Immature natural killer cell (primary cell): ENCODE results near the gene C5orf63. TPM values are rescaled to one million over a fixed set of nuclear protein-coding genes. Genes with fewer than 3 reads are reported as not detected.
"Not testable (repeated sequence)": the region's sequence is repeated elsewhere in the genome, so short reads cannot be mapped to it uniquely, and the experiment has no call there.

Experiments used
- DNase-seq, 3 donors: peaks; one replicate each; pipeline ENCODE4 v3.0.0; 2022; ENCODE audit warnings: mixed read lengths in 1 of 3
- H3K27ac Mint-ChIP-seq, 6 donors: one replicate each; pipeline ENCODE4 v1.8.0; 2020; ENCODE audit warnings: mixed read lengths in 6 of 6, mild to moderate bottlenecking in 5 of 6, inconsistent platforms in 4 of 6, moderate library complexity in 3 of 6
- H3K27me3 Mint-ChIP-seq, 3 donors: one replicate each; pipeline ENCODE4 v1.8.0; 2020 to 2021; ENCODE audit warnings: low read depth in 3 of 3, mild to moderate bottlenecking in 3 of 3, mixed read lengths in 3 of 3, moderate library complexity in 3 of 3, inconsistent platforms in 1 of 3
- H3K36me3 Mint-ChIP-seq, 3 donors: one replicate each; pipeline ENCODE4 v1.8.0; 2020; ENCODE audit warnings: mixed read lengths in 3 of 3, inconsistent platforms in 2 of 3, mild to moderate bottlenecking in 2 of 3
- H3K4me1 Mint-ChIP-seq, 2 donors: one replicate each; pipeline ENCODE4 v1.8.0; 2020; ENCODE audit warnings: inconsistent platforms in 2 of 2, mild to moderate bottlenecking in 2 of 2, mixed read lengths in 2 of 2, moderate library complexity in 1 of 2
- H3K4me3 Mint-ChIP-seq, 5 donors: one replicate each; pipeline ENCODE4 v1.8.0; 2020; ENCODE audit warnings: mild to moderate bottlenecking in 5 of 5, mixed read lengths in 5 of 5, inconsistent platforms in 3 of 5, moderate library complexity in 3 of 5
- H3K9me3 Mint-ChIP-seq, 6 donors: one replicate each; pipeline ENCODE4 v1.8.0; 2020; ENCODE audit warnings: mild to moderate bottlenecking in 6 of 6, mixed read lengths in 6 of 6, inconsistent platforms in 4 of 6, moderate library complexity in 3 of 6
- polyA plus RNA-seq, 3 donors: library from polyadenylated mRNA; unstranded; fragments of 300-500 nt; fragmentation: Illumina TruSeq; gene quantifications; one replicate each; pipeline ENCODE4 v1.2.3, GENCODE V29; 2021

The C5orf63 gene
- polyA plus RNA-seq, 3 donors from 2014 or later: 9.0 to 12.5 (median 9.3) TPM

DNA sequence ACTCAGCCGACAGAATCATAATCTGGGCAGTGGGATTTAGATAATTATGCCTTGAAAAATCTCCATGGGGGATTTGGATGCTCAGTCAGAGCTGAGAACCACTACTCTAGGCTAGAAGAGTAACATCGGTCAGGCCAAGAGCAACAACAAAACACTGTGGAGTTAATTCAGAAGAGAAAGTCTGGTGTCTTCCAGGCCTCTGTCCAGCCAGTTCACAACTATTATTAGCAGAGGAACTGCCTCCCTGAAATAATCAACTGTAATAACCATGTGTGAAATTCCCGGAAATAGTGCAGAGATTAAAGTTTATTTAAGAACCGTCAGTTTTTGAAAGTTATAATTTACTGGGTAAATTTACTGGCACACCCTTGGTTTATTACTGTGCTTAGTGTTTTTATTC lies 34.8 kb downstream of the C5orf63 start:
- no peak overlapping the region for H3K4me3 Mint-ChIP-seq
- no peaks in the 10 kb centered on the region for H3K9me3 Mint-ChIP-seq

DNA sequence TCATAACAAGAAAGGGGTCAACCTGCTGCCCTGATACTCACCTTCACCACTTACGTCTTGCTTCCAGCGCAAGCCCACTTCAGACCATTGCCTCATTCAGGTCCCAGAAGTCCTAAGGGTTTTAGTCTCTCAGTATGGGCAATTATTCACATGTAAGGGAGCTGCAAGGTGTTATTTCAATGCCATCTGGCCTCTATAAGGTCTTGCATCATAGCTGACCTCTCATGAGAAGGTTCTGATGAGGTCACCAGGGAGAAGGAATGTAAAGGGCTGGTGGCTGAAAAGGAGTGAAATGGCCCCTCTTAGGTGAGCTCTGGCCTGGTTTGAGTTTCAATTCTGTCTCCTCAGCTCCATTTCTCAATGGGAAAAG lies 41.5 kb downstream of the C5orf63 start:
- Mint-ChIP-seq H3K4me3 (peak overlapping the region; percentile 87 to 92 (median 90)), H3K4me1 (peaks cover 20 to 23% of the 10 kb centered on the region in 2 donors), H3K9me3 (peaks cover 0 to 4% (median 0%) of the 10 kb centered on the region in 6 donors), H3K27ac (peak overlapping the region in 5 of 6 donors; percentile 70 to 90 (median 82)), H3K27me3 (peaks cover 2 to 22% (median 22%) of the 10 kb centered on the region in 3 donors), H3K36me3 (peaks cover 0 to 3% (median 0%) of the 10 kb centered on the region in 3 donors)
- no peak for DNase-seq

More for the DNA sequence above, 34.8 kb downstream of the C5orf63 start:
- no peak for DNase-seq
- Mint-ChIP-seq H3K27me3 (peaks cover 0 to 6% (median 0%) of the 10 kb centered on the region in 3 donors), H3K27ac (no peak overlapping the region), H3K36me3 (peaks cover 3 to 19% (median 8%) of the 10 kb centered on the region in 3 donors), H3K4me1 (no peaks in the 10 kb centered on the region)

DNA sequence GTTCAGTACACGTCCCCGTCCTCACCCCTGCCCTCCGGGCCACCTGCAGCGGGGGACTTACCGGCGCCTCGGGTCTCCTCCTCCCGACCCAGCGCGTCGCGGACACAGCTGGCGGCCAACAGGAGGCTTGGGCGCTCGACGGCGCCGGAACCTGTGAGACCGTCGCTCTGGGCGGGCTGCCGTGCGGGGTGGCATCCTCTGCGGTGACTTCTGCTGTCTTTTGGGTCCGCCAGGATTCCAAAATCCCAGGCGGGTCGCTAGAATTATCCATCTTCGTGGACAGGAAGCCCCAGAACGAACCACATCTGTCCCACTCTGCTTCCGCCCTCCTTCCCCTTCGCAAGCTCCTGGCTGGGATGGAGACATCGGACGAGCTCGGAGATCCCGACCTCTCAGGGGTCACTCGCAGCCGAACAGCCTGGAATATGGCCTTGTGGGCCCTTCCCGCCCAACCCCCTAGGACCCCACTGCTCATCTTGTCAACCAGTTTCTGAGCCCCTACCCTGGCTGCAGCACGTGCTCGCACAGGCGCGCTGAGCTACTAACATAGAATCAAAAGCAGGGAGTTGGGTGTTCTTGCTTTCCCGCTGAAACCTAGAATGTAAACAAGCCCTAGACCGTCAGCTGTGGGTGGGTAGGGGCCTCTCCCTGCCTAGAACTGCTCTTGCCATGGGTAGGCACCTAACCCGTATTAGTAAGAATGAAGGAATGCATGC lies 42.0 kb downstream of the C5orf63 start:
- peak overlapping the region; percentile 12 to 90 (median 82) for H3K27ac Mint-ChIP-seq

DNA sequence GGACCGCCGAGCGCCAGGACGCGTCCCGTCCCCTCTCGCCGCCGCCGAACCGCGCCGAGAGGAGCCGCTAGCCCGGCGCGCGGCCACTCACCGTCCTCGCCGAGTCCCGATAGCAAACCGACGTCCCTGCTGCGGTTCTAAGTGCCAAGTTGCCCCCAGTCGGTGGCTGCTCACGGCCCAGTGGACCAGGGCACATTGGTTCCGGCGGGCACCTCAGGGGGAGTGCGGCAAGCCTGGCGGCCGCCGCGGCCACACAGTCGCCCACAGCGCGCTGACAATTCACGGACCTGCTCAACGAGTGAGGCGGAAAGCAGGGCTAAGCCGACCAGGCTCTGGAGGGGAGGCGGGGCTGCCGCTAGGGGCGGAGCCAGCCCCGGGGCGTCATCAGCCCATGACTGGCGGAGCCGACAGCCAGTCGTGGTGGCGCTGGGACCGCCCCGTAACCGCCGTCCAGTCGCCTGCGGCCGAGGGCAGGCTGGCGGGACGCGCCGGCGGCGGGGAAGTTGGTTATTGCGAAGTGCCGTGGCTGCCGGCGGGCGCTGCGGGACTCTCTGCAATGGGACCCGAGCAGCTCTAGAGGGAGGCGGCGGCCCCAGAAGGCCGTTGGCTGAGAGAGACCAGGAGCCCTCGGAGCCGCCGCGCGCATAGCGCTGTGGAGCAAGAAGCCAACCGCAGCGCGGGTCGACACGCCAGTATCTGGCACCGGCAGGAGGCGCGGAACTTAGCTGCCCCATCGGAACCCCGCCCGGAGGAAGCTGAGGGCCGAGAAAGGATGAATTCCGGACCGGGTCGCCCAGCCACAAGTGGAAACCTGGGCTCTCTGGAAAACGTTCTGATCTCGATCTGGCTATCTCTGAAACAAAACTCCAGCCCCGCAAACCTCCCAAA lies 42.8 kb downstream of the C5orf63 start, which contains the start of gene MARCHF3:
Gene MARCHF3 (minus strand): TSS at position 300 of the 888 bp plus-strand sequence. CDS start 112,387 bp downstream, outside the sequence.
- Mint-ChIP-seq H3K27me3 (peaks cover 2 to 22% (median 22%) of the 10 kb centered on the region in 3 donors), H3K4me1 (peaks cover 20 to 23% of the 10 kb centered on the region in 2 donors), H3K4me3 (peak within 1 kb of the TSS; percentile 87 to 92 (median 90)), H3K36me3 (no peaks in the 10 kb centered on the region), H3K9me3 (peaks cover 0 to 4% (median 0%) of the 10 kb centered on the region in 6 donors), H3K27ac (peak within 1 kb of the TSS; percentile 29 to 90 (median 82))
- DNase-seq: peak; percentile 96 to 97 (median 97)

More for the DNA sequence above, 42.0 kb downstream of the C5orf63 start:
- Mint-ChIP-seq H3K4me3 (peak overlapping the region; percentile 87 to 92 (median 90)), H3K4me1 (peaks cover 20 to 23% of the 10 kb centered on the region in 2 donors), H3K36me3 (peaks cover 0 to 3% (median 0%) of the 10 kb centered on the region in 3 donors), H3K9me3 (peaks cover 0 to 4% (median 0%) of the 10 kb centered on the region in 6 donors), H3K27me3 (peaks cover 2 to 22% (median 22%) of the 10 kb centered on the region in 3 donors)
- no peak for DNase-seq

DNA sequence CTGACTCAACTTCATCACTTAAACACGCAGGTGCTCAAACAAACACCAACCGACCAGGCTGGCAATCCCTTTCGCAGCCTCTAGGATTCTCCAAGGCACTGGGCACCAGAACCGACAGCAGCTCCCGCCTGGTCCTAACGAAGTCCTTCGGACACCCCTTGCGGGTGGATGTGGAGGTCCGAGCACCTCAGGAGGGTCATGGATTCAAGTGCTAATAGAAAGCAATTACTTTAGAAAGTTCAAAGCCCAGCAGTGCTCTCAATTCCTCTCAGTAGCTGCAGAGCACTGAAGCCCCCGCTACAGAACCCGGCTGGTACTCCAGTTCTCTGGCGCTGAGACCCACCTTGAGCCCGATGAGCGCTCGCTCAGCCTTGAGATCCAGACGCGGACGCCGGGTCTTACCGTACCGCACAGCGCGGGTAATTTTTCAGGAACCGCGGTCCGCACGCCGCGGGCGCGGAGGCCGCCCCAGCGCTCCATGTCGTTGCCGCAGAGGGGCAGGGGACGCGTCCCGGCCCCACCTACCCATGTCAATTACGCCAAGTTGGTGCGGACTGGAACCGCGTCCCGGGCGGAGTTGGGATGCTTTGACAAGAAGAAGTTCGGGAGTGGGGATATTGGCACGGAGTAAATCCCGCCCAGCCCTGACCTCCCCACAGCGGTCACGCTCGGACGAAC lies 43.6 kb downstream of the C5orf63 start:
- Mint-ChIP-seq H3K4me3 (peak overlapping the region; percentile 87 to 92 (median 90)), H3K27ac (peak overlapping the region in 5 of 6 donors; percentile 6 to 82 (median 80)), H3K36me3 (no peaks in the 10 kb centered on the region), H3K27me3 (peaks cover 2 to 22% (median 22%) of the 10 kb centered on the region in 3 donors), H3K4me1 (peaks cover 20 to 23% of the 10 kb centered on the region in 2 donors), H3K9me3 (peaks cover 0 to 4% (median 0%) of the 10 kb centered on the region in 6 donors)
- peak; percentile 33 to 37 (median 36) for DNase-seq

DNA sequence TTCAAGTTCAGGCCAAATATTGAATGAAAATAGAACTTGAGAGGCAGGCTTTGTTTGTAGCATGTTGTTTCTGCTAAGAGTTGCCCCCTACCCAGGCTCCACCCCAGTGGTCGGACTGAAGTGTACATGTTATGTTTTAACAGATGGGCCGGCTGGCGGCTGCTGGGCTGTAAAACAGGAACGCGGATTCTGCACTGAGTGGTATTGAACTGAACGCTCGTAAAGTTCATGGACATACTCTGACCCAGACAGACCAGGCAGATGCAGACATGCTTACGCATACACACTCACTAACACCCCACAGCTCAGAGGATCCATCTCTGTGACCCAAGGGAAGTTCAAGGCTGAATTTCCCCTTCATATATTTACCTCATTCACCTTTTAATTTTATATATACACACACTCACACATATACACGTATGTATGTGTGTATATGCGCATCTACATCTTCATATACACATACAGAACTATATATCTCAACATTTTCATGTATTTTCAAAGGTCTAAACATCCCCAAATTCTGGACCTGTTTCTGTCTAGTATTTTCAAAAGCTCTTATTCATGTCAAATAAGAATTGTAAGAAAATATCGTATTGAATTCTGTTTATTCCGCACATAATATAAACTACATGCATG lies 44.4 kb downstream of the C5orf63 start:
- Mint-ChIP-seq H3K27me3 (peaks cover 2 to 22% (median 20%) of the 10 kb centered on the region in 3 donors), H3K4me3 (peak overlapping the region; percentile 87 to 92 (median 90)), H3K27ac (peak overlapping the region in 4 of 6 donors; percentile 35 to 82 (median 80)), H3K4me1 (peaks cover 20 to 23% of the 10 kb centered on the region in 2 donors), H3K36me3 (no peaks in the 10 kb centered on the region), H3K9me3 (peaks cover 0 to 4% (median 0%) of the 10 kb centered on the region in 6 donors)
- DNase-seq: no peak

DNA sequence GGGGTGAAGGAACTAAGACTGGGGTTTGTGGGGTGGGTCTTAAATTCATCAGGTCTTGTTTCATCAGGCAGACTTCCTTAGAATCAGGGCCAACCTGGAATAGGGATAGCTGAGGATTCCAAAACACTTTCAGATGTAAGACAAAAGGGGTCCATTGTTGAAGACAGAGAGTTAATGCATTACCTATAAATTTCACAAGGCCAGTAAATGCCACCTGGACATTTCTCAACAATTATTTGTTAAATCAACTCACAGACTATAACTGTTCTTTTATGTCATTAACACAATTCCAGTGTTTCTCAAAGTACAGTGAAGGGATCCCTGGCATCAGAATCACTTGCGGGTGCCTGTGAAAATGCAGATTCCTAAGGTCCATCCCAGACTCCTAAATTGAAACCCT lies 45.8 kb downstream of the C5orf63 start:
- Mint-ChIP-seq H3K27me3 (peaks cover 2 to 20% (median 18%) of the 10 kb centered on the region in 3 donors), H3K4me3 (no peak overlapping the region), H3K4me1 (peaks cover 20 to 23% of the 10 kb centered on the region in 2 donors), H3K36me3 (no peaks in the 10 kb centered on the region), H3K27ac (no peak overlapping the region), H3K9me3 (peaks cover 0 to 4% (median 0%) of the 10 kb centered on the region in 6 donors)
- no peak for DNase-seq

DNA sequence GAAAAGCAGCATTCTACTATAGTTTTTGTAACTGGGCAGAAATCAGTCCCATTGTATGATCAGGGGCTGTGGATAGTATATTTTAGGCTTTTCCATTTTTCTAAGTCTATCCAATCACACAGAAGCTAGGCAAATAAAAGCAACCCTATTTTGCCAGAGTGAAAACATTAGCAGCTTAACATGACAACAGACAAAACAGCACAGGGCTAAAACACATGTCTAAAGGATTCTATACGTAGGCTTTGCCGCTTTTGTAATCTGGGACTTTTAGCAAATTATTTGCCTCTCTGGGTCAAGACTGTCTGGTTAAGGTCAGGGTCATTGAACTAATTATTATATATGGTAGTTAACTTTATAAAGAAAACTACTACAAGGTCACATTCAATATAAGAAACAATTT lies 47.1 kb downstream of the C5orf63 start:
- H3K27ac Mint-ChIP-seq: no peak overlapping the region
- no peaks in the 10 kb centered on the region for H3K9me3 Mint-ChIP-seq
- no peak for DNase-seq
- H3K4me3 Mint-ChIP-seq: no peak overlapping the region
- no peaks in the 10 kb centered on the region for H3K36me3 Mint-ChIP-seq
- H3K27me3 Mint-ChIP-seq: peaks cover 0 to 16% (median 16%) of the 10 kb centered on the region in 3 donors
- H3K4me1 Mint-ChIP-seq: peaks cover 11 to 14% of the 10 kb centered on the region in 2 donors

DNA sequence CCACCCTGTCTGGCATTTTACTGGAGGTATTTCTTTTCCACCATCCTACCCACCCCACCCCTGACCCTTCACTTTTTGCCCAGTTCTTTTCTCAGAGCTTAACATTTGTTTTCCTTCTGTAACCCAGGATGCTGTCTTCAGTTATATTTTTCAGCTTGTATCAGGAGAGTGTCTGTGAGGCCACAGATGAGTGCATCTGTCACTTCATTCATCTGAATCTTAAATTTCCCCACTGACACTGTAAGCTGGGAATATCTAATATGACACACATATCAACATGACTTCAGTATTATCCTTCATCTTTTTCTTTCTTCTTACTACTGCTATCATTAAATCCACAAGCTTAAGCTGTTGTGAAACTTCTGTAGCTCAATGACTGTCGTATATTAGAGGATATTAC lies 47.8 kb downstream of the C5orf63 start:
- no peaks in the 10 kb centered on the region for H3K9me3 Mint-ChIP-seq
- no peak for DNase-seq
- no peak overlapping the region for H3K4me3 Mint-ChIP-seq
- H3K27me3 Mint-ChIP-seq: peaks cover 0 to 12% (median 9%) of the 10 kb centered on the region in 3 donors
- no peak overlapping the region for H3K27ac Mint-ChIP-seq
- peaks cover 11 to 13% of the 10 kb centered on the region in 2 donors for H3K4me1 Mint-ChIP-seq
- no peaks in the 10 kb centered on the region for H3K36me3 Mint-ChIP-seq

DNA sequence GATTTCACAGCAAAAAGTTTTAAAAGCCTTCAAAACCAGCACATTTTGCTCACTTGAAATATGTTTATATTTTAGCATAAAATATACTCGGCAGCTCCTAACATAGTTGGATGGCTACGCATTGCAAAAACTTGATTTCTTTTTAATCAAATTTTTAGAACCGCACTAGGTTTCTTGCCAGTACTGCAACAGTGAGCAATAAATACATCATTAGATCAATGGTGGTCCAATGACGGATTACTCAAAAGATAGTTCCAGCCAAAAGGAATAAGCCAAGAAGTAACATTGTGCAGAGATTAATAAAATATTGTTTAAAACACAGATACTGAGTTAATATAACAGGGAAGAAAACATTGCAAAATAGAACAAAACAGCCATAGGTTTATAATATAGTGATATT lies 48.5 kb downstream of the C5orf63 start:
- H3K4me1 Mint-ChIP-seq: peaks cover 11 to 13% of the 10 kb centered on the region in 2 donors
- no peak for DNase-seq
- H3K27me3 Mint-ChIP-seq: peaks cover 0 to 10% (median 5%) of the 10 kb centered on the region in 3 donors
- no peaks in the 10 kb centered on the region for H3K9me3 Mint-ChIP-seq
- H3K27ac Mint-ChIP-seq: no peak overlapping the region
- H3K36me3 Mint-ChIP-seq: no peaks in the 10 kb centered on the region
- no peak overlapping the region for H3K4me3 Mint-ChIP-seq

DNA sequence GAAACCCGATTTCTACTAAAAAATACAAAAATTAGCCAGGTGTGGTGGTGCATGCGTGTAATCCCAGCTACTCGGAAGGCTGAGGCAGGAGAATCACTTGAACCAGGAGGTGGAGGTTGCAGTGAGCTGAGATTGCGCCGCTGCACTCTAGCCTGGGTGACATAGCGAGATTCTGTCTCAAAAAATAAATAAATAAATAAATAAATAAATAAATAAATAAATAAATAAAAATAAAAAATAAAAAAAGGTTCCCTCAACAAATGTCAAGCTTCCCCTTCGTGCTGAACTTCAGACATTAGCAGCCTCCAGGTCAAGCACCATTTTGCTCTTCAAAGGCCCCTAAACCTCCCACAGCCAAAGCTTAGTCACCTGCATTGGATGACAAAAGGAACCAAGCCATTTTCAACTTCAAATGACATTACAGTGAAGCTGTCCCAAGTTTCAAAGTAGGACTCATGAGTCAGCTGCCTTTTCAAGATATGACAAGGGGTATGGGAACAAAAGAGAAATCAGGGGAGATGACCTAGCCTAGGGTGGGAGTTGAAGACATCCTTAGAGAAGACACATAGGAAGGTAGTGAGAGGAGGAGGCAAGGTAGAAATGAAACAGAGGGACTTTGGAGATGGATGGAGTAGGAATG lies 49.6 kb downstream of the C5orf63 start:
- H3K4me3 Mint-ChIP-seq, H3K27me3 Mint-ChIP-seq, H3K4me1 Mint-ChIP-seq, H3K36me3 Mint-ChIP-seq, DNase-seq, H3K9me3 Mint-ChIP-seq: not testable (repeated sequence)
- peak overlapping the region in 1 of 6 donors; percentile 7 for H3K27ac Mint-ChIP-seq

DNA sequence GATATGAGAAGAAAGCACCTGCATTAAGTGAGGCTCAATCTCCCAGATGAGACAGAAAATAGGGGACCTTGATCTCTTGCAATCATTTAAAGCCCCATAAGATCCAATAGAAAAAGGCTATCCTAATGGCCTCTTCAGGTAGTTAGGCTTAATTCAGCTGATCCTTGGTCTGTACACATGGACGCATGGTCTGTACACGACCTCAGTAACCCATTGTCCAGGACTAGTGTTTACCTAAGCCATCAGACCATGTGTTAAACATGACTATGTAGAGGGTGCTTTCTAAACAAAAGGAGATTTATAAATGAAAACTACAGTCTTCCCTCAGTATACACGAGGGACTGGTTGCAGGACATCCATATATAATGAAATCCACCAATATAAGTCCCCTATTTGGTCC lies 50.5 kb downstream of the C5orf63 start:
- no peak for DNase-seq
- Mint-ChIP-seq H3K9me3 (peaks cover 0 to 2% (median 0%) of the 10 kb centered on the region in 6 donors), H3K27ac (no peak overlapping the region), H3K4me1 (no peaks in the 10 kb centered on the region), H3K36me3 (no peaks in the 10 kb centered on the region), H3K27me3 (peaks cover 0 to 8% (median 1%) of the 10 kb centered on the region in 3 donors), H3K4me3 (no peak overlapping the region)
